Calu3 (cell line): Measurements from ENCODE around the gene WRAP53. TPM values are rescaled to one million over a fixed set of nuclear protein-coding genes. Genes with fewer than 3 reads are reported as not detected.

Experiments
- BruUV-seq: library from RNA; stranded (reverse); fragments of 400-500 nt; replicated peaks from 2 replicates; lab custom pipeline; 2021; lab: Mats Ljungman, UMichigan
- CTCF ChIA-PET: fragments of 300-600 bp; sonication (Branson Sonifier 250); formaldehyde crosslinking; loops from one replicate; lab custom pipeline; 2022; ENCODE audit warnings: antibody characterized with exemption; lab: Charles Lee
- DNase-seq: peaks from one replicate; pipeline ENCODE4 v3.0.0; 2022
- H3K27ac Mint-ChIP-seq: one replicate; pipeline ENCODE4 v1.8.0; 2022; ENCODE audit warnings: mixed read lengths; ENCODE audit not compliant: unreplicated experiment
- H3K27me3 Mint-ChIP-seq: one replicate; pipeline ENCODE4 v1.8.0; 2022; ENCODE audit warnings: mixed read lengths; ENCODE audit not compliant: unreplicated experiment
- H3K36me3 Mint-ChIP-seq: one replicate; pipeline ENCODE4 v1.8.0; 2022; ENCODE audit warnings: mild to moderate bottlenecking, moderate library complexity, mixed read lengths; ENCODE audit not compliant: insufficient read depth, unreplicated experiment
- H3K4me1 Mint-ChIP-seq: one replicate; pipeline ENCODE4 v1.8.0; 2022; ENCODE audit warnings: mild to moderate bottlenecking, low read depth, mixed read lengths; ENCODE audit not compliant: unreplicated experiment
- H3K4me3 Mint-ChIP-seq: one replicate; pipeline ENCODE4 v1.8.0; 2022; ENCODE audit warnings: mild to moderate bottlenecking, low read depth, moderate library complexity, mixed read lengths; ENCODE audit not compliant: unreplicated experiment
- H3K9me3 Mint-ChIP-seq: one replicate; pipeline ENCODE4 v1.8.0; 2022; ENCODE audit warnings: low read depth, mixed read lengths; ENCODE audit not compliant: unreplicated experiment
- intact Hi-C: fragments of 100-400 bp; cut with micrococcal nuclease; formaldehyde crosslinking; loops from one replicate; pipeline ENCODE4 v1.10.0; 2022; ENCODE audit not compliant: unreplicated experiment
- total RNA-seq: library from RNA; stranded (reverse); gene quantifications from 2 replicates; pipeline ENCODE4 v1.2.3, GENCODE V29; 2022
- TF ChIP-seq, protein P1 (sequence below): fragments of 200-600 bp; IDR thresholded peaks from one replicate; pipeline ENCODE4 v1.8.0; 2022; ENCODE audit warnings: antibody characterized with exemption; ENCODE audit not compliant: unreplicated experiment

Gene WRAP53
- total RNA-seq, 1 experiment from 2014 or later, result 10.1 TPM

- TF ChIP-seq, protein P1, sequence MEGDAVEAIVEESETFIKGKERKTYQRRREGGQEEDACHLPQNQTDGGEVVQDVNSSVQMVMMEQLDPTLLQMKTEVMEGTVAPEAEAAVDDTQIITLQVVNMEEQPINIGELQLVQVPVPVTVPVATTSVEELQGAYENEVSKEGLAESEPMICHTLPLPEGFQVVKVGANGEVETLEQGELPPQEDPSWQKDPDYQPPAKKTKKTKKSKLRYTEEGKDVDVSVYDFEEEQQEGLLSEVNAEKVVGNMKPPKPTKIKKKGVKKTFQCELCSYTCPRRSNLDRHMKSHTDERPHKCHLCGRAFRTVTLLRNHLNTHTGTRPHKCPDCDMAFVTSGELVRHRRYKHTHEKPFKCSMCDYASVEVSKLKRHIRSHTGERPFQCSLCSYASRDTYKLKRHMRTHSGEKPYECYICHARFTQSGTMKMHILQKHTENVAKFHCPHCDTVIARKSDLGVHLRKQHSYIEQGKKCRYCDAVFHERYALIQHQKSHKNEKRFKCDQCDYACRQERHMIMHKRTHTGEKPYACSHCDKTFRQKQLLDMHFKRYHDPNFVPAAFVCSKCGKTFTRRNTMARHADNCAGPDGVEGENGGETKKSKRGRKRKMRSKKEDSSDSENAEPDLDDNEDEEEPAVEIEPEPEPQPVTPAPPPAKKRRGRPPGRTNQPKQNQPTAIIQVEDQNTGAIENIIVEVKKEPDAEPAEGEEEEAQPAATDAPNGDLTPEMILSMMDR, result no peak
- no peak overlapping the region for H3K4me3 Mint-ChIP-seq
- no peak for DNase-seq
- CTCF ChIA-PET, result no interaction called here
- no TSS peak for BruUV-seq
- H3K36me3 Mint-ChIP-seq, result peaks cover 56% of the 10 kb centered on the region
- H3K9me3 Mint-ChIP-seq, result peaks cover 3% of the 10 kb centered on the region
- no peak overlapping the region for H3K27ac Mint-ChIP-seq
- H3K27me3 Mint-ChIP-seq, result no peaks in the 10 kb centered on the region
- intact Hi-C loops, result no loop called here
- H3K4me1 Mint-ChIP-seq, result no peaks in the 10 kb centered on the region
Observed at GRCh38 chr17:7674934-7675333, 13.3 kb upstream of the WRAP53 start.

DNA sequence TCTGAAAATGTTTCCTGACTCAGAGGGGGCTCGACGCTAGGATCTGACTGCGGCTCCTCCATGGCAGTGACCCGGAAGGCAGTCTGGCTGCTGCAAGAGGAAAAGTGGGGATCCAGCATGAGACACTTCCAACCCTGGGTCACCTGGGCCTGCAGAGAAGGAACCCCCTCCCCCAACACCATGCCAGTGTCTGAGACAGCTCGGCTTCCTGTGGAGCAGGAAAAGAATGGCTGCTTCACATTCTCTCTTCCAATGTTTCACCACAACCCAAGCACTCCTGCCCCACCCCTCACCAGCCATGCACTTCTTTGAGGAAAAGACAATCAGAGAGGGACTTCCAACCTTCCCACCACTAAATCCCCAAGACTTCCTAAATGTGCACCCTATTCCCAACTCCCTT, 11.7 kb upstream of the WRAP53 start:
- Mint-ChIP-seq H3K36me3 (peaks cover 52% of the 10 kb centered on the region), H3K4me3 (no peak overlapping the region), H3K27me3 (no peaks in the 10 kb centered on the region), H3K27ac (no peak overlapping the region), H3K4me1 (no peaks in the 10 kb centered on the region), H3K9me3 (peaks cover 3% of the 10 kb centered on the region)
- intact Hi-C loops, result no loop called here
- CTCF ChIA-PET, result interaction anchor here (0.7 kb wide), 1 partner anchor 347 kb away, joined by 4 read pairs; the partner anchor contains the start of gene NEURL4
- TF ChIP-seq, protein P1, result no peak
- no peak for DNase-seq
- no TSS peak for BruUV-seq

DNA sequence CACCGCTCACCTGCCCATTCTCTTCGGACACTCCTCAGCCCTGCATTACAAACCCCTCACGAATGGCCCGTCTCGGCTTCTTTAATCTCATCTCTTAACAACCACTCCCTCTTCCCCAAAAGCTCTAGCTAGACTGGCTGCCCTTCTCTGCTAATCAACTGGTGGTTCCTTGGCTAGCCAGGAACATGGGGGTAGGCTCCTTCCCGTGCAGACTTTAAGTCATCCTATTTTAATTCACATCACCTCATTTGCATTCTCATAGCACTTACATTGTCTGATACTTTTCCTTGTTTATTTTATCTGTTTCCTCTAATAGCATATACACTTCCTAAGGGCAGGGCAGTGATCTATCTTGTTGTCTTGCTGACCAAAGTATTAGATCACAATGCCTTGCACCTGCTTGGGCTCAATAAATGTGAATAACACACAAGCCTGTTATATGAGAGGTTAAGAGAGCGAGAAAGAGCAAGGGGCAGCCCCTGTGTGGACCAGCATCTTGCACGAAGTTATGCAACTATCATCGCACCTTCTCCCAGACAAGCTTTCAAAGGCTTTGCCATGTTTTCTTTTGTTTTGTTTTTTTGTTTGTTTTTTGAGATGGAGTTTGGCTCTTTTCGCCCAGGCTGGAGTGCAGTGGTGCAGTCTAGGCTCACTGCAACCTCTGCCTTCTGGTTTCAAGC, 10.7 kb upstream of the WRAP53 start:
- peaks cover 3% of the 10 kb centered on the region for H3K9me3 Mint-ChIP-seq
- no peak overlapping the region for H3K4me3 Mint-ChIP-seq
- no peaks in the 10 kb centered on the region for H3K4me1 Mint-ChIP-seq
- TF ChIP-seq, protein P1, result no peak
- H3K27me3 Mint-ChIP-seq, result no peaks in the 10 kb centered on the region
- H3K36me3 Mint-ChIP-seq, result peaks cover 48% of the 10 kb centered on the region
- H3K27ac Mint-ChIP-seq, result no peak overlapping the region
- intact Hi-C loops, result no loop called here
- no TSS peak for BruUV-seq
- CTCF ChIA-PET, result no interaction called here
- DNase-seq, result no peak

DNA sequence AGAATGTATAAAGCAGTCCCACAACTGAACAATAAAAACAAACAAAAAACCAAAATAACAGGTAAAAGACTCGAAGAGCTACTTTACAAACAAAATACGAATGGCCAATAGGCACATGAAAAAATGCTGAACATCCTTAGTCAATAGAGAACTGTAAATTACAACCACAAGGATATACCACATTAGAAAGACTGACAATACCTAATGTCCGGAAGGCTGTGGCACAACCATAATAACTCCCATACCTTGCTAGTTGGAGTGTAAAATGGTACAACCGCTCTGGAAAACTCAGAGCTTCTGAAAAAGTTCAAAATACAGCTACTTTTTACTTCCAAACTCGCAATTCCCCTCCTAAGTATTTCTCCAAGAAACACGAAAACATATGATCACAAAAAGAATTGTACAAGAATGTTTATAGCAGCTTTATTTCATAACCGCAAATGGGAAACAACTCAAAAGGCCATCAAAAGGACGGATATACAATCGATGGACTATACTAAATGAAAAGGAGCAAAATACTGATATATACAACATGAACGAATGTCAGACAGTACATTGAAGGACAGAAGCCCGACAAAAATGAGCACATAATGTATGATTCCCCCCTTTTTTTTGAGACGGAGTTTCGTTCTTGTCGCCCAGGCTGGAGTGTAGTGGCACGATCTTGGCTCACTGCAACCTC, 3.3 kb upstream of the WRAP53 start:
- TF ChIP-seq, protein P1, result no peak
- CTCF ChIA-PET, result no interaction called here
- H3K27ac Mint-ChIP-seq, result peak overlapping the region; percentile 56
- H3K9me3 Mint-ChIP-seq, result no peaks in the 10 kb centered on the region
- H3K4me1 Mint-ChIP-seq, result no peaks in the 10 kb centered on the region
- DNase-seq, result no peak
- H3K36me3 Mint-ChIP-seq, result peaks cover 50% of the 10 kb centered on the region
- no TSS peak for BruUV-seq
- H3K27me3 Mint-ChIP-seq, result no peaks in the 10 kb centered on the region
- intact Hi-C loops, result loop anchor here (5.0 to 10.0 kb wide), 3 partner anchors 53 to 330 kb away; partner anchors contain the start of genes KCTD11, SHBG and TMEM95
- peak overlapping the region; percentile 86 for H3K4me3 Mint-ChIP-seq
